RCC 7860 (cell line): ENCODE data around the gene CAPZA1.
A peak's percentile ranks its signal among the peaks of the same experiment; 100 is the strongest.
"Not testable (repeated sequence)": the region's sequence is repeated elsewhere in the genome, so short reads cannot be mapped to it uniquely, and the experiment has no call there.

Experiments used
- DNase-seq: peaks from one replicate; pipeline ENCODE4 v3.0.0-alpha.2; 2015; ENCODE audit warnings: low spot score
- FAIRE-seq: peaks from 2 replicates; lab custom pipeline; 2012; peaks lifted over from hg19 to GRCh38; lab: Jason Lieb, UNC

Gene CAPZA1

GRCh38 chr1:112626193-112626592, 6.6 kb downstream of the CAPZA1 start:
- DNase-seq = no peak
- FAIRE-seq = no peak

- FAIRE-seq (no peak), DNase-seq (no peak)
Observed at GRCh38 chr1:112626887-112627286, 7.3 kb downstream of the CAPZA1 start.

GRCh38 chr1:112628516-112628915, 8.9 kb downstream of the CAPZA1 start:
- FAIRE-seq = no peak

DNA sequence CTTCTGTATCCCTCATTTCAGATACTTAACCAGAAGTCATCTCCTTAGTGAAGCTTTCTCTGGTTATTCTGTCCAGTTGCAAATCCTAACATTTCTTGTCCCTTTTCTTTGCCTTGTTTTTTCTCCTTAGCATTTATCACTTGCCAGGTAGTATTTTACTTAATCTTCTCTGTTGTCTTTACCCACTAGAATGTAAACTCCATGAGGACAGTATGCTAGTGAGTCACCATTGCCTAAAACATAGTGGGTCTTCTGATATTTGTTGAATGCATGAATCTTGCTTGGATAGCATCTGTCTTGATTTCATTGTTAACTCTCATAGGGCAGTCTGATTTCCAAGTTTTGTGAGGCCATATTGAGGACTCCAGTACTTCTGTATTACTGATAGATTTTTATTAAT, 9.6 kb downstream of the CAPZA1 start:
- FAIRE-seq (no peak), DNase-seq (no peak)

More at GRCh38 chr1:112628516-112628915, 8.9 kb downstream of the CAPZA1 start:
- DNase-seq = no peak

DNA sequence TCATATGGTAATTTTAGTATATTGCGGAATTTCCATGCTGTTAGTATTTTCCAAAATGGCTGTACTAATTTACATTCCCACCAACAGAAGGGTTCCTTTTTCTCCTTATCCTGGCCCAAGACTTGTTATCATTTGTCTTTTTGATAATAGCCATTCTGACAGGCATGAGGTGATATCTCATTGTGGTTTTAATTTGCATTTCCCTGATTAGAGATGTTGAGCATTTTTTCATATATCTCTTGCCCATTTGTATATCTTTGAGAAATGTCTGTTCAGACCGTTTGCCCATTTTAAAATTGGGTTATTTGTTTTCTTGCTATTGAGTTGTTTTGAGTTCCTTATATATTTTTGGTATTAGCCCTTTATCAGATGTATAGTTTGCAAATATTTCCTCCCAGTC, 14.0 kb downstream of the CAPZA1 start:
- no peak for DNase-seq
- FAIRE-seq = no peak

DNA sequence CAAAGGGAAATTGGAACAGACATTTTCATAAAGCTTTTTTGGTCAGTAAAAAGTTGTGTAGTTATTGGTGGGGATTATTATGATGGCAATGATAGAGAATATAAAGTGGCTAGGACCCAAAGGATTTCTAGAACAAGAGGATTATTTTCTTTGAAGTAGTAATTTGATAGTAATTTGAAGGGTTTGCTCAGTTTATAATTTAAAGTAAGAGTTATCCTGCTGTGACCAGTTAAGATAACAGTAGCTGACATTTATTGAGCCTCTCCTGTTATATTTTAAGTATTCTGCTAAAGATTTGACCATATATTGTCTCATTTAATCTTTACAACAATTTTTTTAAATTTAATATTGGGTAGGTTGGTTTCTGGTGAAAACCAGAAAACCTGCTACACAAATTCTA, 14.7 kb downstream of the CAPZA1 start:
- FAIRE-seq (no peak), DNase-seq (no peak)

DNA sequence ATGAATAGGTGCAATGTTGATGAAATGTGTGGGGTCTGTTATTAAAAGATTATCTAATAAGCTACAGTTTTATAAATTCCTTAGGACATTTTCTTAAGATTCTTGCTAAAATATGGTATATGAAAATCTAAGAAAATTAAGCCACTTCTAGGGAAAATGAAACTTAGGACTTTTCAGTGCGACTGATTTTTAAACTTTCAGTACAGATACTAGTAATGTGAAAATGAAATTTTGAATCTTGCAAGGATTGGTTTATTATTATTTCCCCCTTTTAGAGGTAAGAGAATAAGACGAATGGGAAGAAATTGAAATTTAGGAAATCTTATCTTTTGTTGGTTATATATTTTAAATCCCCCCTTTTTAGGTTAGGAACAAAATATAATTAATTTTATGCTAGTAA, 16.4 kb downstream of the CAPZA1 start:
- FAIRE-seq (no peak), DNase-seq (no peak)

- FAIRE-seq (peak; percentile 96), DNase-seq (peak; percentile 61)
Observed at GRCh38 chr1:112636597-112637253, 17.1 kb downstream of the CAPZA1 start.

GRCh38 chr1:112637254-112638109, 17.9 kb downstream of the CAPZA1 start:
- no peak for DNase-seq
- FAIRE-seq = no peak

GRCh38 chr1:112638110-112638428, 18.4 kb downstream of the CAPZA1 start:
- DNase-seq = no peak
- FAIRE-seq = no peak

- DNase-seq, FAIRE-seq: not testable (repeated sequence)
Observed at GRCh38 chr1:112640437-112640836, 20.8 kb downstream of the CAPZA1 start.

GRCh38 chr1:112643080-112643479, 23.4 kb downstream of the CAPZA1 start:
- DNase-seq (no peak), FAIRE-seq (no peak)

GRCh38 chr1:112646225-112646624, 26.6 kb downstream of the CAPZA1 start:
- DNase-seq = no peak

GRCh38 chr1:112651205-112651604, 31.6 kb downstream of the CAPZA1 start:
- no peak for FAIRE-seq
- no peak for DNase-seq

More at GRCh38 chr1:112646225-112646624, 26.6 kb downstream of the CAPZA1 start:
- FAIRE-seq = no peak

GRCh38 chr1:112665857-112666256, 46.2 kb downstream of the CAPZA1 start:
- DNase-seq (no peak), FAIRE-seq (no peak)

- FAIRE-seq (no peak), DNase-seq (no peak)
Observed at GRCh38 chr1:112666946-112667345, 47.3 kb downstream of the CAPZA1 start.

GRCh38 chr1:112672009-112672408, 52.4 kb downstream of the CAPZA1 start:
- FAIRE-seq = no peak
- no peak for DNase-seq

- no peak for DNase-seq
- no peak for FAIRE-seq
Observed at GRCh38 chr1:112672842-112673241, 53.2 kb downstream of the CAPZA1 start.

- FAIRE-seq (peak; percentile 65), DNase-seq (peak; percentile 54)
Observed at GRCh38 chr1:112673592-112674439, 54.2 kb downstream of the CAPZA1 start.

GRCh38 chr1:112674440-112674985, 54.9 kb downstream of the CAPZA1 start, which contains the start of gene MOV10:
TSS of gene MOV10 (plus strand) at chr1:112674659. CDS start at chr1:112674913, 254 bp downstream.
- peak; percentile 69 for DNase-seq
- FAIRE-seq = no peak
